Measurements from ENCODE around the gene CCNI. TPM values are rescaled to one million over a fixed set of nuclear protein-coding genes. Genes with fewer than 3 reads are reported as not detected.
"Not testable (repeated sequence)": the region's sequence is repeated elsewhere in the genome, so short reads cannot be mapped to it uniquely, and the experiment has no call there.

Gene CCNI, protein sequence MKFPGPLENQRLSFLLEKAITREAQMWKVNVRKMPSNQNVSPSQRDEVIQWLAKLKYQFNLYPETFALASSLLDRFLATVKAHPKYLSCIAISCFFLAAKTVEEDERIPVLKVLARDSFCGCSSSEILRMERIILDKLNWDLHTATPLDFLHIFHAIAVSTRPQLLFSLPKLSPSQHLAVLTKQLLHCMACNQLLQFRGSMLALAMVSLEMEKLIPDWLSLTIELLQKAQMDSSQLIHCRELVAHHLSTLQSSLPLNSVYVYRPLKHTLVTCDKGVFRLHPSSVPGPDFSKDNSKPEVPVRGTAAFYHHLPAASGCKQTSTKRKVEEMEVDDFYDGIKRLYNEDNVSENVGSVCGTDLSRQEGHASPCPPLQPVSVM
- 67.1 and 98.6 TPM in 2 replicates for total RNA-seq

DNA sequence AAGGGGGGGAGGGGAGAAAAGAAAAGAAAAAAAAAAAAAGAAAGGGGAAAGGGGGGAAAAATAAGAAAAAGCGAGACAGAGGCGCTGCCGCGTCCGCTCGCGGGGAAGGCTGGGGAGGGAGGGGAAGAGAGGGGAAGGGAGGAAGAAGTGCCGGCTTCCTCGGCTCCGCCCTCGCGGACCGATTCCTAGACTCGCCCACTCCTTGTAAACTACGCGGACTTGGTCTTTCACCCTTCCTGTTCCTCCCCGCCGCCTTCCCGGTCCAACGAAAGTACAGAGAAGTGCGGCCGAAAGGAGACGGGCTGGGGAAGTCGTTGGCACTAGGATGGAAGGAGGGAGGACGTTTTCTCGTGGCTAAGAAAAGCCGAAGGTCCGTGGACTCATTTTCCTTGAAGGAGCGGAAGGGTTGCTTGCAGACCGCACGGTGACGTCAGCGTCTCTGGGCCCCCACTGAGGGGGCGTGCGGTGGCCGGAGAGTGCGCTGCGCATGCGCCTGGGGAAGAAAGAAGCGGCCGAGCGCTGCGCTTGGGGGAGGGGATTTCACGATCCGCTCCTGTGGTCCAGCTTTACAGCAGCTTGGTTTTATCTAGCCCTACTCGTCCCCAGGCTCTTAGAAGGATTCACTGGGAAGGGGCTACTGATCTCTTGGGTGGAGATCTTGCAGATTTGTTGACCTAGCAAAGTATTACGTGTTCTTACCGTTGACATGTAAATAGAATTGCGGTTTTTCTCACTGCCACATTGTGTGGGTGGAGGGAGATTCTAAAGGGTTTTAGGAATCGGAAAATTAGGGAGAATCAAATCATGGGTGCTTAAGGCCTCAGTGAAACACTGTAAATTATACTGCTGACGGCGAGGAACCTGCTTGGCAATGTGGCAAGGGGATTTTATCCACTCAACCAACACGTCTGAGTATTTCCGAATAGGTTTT lies at the start of gene CCNI:
TSS of gene CCNI (minus strand) at position 121 of the 931 bp plus-strand sequence. CDS start 9,627 bp downstream, outside the sequence.
- peak; percentile 87 to 97 for DNase-seq (ENCODE audit: low read depth in 2 of 2)

DNA sequence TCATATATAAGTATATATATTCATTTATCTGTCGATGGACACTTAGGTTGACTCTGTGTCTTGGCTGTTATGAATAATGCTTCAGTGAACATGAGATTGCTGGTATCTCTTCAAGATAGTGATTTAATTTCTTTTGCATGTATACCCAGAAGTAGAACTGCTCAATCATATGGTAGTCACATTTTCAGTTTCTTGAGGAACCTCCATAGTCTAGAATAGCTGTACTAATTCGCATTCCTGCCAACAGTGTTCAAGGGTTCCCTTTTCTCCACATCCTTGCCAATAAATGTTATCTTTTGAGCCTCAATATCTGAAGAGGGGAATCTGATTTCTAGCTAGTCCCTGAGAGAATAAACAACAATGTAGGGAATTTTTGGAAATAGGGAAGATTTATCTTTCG lies 48.8 kb upstream of the CCNI start:
- no peak for DNase-seq (ENCODE audit: low read depth in 2 of 2)

DNA sequence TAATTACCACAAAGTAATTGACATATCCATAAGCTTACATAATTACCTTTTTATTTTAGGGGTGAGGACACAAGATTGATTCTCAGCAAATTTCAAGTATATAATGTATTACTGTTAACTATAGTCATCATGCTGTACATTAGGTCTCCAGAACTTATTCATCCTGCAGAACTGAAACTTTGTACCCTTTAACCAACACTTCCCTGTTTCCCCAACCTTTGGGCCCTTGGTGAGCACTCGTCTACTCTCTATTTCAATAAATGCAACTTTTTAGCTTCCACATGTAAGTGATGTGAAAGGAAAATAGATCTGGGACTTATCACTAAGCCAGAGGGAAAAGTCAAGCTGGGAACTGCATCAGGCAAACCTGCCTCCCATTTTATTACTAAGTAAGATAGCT lies 47.6 kb upstream of the CCNI start:
- DNase-seq (ENCODE audit: low read depth in 2 of 2) = no peak

DNA sequence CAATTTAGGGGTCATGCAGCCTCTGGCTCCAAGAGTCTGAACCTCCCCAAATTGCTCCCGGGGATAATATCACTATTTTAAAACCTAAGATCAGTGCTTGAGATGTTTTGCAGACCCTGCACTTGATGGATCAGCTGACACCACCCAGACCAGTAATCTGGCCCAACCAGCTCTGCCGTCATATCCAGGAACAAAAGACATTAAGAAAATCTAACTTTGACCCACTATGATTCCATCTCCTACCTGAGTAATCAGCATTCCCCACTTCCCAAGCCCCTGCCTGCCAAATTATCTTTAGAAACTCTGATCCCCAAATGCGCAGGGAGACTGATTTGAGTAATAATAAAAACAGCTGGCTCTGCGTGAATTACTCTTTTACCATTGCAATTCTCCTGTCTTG lies 46.9 kb upstream of the CCNI start:
- DNase-seq (ENCODE audit: low read depth in 2 of 2) = no peak

DNA sequence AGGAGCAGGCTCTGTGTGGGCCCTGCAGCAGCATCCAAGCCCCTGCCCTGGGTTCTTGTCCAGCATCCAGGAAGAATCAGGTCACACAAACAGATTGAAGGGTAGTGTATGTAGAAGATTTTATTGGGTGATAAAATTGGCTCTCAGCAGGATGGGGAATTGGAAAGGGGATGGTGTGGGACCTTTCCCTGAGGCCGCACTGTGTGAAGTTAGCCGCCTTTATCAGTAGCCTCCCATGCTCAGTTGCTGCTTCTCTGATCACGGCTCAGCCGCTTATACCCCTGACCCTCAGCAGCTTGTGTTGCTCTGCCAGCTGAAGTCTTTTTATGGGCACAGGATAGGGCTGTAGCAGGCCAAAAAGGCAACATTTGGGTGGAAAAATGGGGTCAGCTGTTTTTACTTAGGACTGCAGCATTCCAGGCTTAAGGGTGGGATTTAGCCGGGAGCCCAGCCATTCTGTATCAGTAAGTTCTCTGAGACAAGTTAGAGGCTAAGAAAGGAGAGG lies 46.0 kb upstream of the CCNI start:
- DNase-seq (ENCODE audit: low read depth in 2 of 2) = no peak

DNA sequence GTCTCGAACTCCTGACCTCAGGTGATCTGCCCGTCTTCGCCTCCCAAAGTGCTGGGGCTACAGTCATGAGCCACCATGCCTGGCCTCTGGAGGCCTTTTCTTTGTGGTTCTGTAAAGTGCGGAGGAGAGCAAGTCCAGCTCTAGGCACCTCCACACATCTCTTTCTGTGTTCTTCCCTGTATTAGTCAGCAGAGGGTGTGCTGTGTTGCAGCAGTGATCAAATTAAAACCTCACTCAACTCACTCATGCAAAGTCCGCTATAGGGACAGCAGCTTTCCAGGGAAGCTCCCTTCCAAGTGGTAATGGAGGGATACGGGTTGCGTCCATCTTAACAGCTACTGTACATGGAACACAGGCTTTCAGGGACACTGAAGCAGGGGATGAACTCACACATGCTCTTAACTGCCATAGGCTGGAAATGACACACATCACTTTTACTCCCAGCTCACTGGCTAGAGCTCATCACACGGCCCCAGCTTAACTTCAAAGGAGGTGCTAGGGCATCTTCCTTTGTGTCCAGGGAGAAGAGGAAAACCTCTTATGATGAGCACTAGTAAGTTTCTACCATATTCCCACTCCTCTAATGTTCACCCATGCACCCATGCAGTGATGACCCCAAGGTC lies 45.2 kb upstream of the CCNI start:
- no peak for DNase-seq (ENCODE audit: low read depth in 2 of 2)

DNA sequence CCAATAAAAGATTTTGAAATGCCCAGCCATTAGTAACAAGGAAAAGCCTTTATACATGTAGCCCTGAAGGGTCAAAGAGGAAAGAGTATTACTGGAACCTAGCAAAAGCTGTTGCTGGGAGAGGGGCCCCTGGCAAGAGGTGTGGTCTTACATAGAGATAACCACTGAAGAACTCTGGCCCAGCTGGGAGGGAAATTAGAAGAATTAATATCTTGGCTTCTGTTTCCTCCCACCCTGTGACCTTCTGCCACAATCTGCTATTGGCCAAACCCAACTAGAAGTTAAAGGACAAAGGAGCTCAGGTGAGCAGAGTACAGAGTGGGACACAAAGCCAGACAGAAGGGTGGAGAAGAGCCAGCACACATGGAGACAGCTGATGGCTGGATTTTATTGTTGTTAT lies 41.9 kb upstream of the CCNI start:
- DNase-seq (ENCODE audit: low read depth in 2 of 2) = no peak

DNA sequence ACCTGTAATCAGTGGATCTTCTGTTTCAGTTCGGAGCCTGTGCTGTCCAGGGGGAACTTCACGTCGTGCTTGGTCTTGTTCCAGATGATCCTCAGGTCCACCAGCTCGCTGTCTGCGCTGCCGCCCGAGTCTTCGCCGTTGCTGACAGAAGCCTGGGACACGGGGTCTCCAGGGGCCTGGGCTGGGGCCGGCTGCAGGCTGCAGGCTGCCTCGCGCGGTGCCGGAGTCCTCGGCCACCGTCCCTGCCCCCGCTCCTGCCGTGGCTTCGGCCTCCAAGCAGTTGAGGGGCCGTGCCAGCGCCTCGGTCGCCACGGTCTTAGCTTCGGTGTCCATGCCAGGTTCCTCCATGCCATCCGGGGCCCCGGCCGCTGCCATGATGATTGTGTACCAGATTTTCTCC lies 37.3 kb upstream of the CCNI start:
- DNase-seq (ENCODE audit: low read depth in 2 of 2) = no peak

DNA sequence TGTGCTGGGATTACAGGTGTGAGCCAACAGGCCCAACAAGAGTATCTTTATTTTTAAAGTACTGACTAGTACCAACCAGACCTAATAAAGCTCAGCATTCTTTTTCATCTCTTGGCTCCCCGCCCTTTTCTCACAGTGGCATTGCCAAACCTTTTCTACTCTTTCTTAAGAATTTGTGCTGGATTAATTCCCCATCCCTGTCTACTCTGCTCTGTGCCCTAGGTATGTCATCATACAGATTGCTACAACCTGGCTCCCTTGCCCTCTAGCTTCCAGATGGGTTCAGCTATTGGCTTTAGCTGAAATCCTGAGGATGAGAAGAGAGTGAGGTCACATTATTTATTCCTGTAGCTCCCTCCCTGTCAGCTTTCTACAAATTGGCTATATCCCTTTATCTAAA lies 34.9 kb upstream of the CCNI start:
- no peak for DNase-seq (ENCODE audit: low read depth in 2 of 2)

DNA sequence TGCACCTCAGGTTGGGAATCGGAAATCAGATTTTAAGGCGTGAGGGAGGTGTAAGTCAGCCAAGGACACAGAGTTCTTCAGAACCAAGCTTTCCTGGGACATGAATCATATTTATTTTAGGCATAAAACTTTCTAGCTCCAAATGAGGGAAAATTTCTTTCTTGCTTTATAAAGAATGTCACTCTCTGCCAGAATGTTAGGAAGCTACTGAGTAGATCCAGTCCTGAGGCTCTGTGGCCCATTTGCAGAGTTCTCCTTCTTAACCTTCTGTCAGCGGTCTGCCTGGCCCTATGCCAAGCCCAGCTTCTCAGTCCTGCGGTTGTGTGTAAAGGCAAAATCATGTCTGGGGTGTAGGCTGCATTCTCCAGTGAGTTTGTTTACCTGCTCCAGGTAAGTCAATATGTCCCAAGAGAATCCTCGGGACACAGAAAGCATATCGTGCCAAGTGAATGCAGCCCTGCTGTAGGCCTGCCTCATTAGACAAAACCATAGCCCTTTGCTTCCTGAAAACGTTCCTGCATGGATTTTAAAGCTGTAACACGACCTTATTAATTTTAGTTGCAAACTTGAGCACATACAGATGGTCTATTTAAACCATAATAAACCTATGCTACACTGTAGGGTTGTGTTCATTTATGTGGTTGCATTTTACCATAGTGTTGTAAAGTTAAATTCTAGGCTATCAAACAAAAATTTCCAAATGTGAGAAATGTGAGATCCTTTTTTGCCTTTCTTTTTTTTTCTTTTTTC lies 29.2 kb upstream of the CCNI start:
- DNase-seq (ENCODE audit: low read depth in 2 of 2) = peak in 1 of 2 donors; percentile 8

DNA sequence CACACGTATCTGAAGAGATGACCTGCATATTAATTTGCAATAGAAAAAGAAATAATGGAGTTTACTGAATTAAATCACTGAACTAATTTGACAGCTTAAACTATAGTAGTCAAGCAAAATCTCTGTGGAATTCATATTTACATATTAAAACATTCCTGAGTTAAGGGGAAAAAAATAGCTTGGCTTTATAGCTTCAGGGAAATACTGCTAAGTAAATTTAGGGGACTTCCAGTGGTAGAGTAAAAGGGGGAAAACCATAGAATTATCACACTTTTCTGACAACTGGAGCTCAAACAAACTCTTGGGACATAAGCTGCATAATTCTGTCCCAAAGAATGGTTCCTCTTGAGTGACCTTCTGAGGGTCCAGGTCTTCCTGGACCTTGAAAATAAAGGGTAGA lies 28.6 kb upstream of the CCNI start:
- DNase-seq (ENCODE audit: low read depth in 2 of 2) = no peak

DNA sequence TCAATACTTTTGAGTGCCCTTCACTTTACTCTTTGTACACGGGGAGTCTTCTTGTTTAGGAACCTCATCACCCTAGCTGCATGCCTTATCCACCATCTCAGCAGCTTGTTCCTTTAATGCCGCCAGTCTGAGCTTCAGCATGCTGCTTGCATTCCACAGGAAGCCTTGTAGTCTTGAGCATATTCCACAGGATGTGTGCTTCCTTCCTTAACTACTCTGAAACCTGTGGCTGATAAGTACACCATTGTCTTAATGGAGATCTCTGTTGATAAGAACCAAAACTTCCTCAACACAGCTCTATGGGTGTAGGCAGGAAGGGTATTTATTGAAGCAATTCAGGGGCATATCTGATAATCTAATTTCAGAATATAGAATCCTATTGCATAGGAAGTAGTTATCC lies 24.4 kb upstream of the CCNI start:
- peak in 1 of 2 donors; percentile 79 for DNase-seq (ENCODE audit: low read depth in 2 of 2)

DNA sequence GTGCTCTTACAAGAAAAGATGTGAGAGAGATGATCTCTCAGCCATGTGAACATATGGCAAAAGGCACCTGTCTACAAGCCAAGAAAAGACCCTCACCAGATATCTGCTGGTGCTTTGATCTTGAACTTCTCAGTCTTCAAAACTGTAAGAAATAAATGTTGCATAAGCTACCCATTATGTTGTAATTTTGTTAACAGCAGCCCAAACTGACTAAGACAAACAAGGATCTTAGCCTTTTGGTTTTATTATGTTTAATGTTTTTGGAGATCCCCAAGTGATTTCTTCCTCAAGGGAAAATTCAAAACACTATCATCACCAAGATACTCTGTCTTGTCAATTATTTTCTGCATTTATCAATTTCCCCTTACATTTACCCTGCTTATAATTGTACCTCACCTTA lies 21.8 kb upstream of the CCNI start:
- no peak for DNase-seq (ENCODE audit: low read depth in 2 of 2)

DNA sequence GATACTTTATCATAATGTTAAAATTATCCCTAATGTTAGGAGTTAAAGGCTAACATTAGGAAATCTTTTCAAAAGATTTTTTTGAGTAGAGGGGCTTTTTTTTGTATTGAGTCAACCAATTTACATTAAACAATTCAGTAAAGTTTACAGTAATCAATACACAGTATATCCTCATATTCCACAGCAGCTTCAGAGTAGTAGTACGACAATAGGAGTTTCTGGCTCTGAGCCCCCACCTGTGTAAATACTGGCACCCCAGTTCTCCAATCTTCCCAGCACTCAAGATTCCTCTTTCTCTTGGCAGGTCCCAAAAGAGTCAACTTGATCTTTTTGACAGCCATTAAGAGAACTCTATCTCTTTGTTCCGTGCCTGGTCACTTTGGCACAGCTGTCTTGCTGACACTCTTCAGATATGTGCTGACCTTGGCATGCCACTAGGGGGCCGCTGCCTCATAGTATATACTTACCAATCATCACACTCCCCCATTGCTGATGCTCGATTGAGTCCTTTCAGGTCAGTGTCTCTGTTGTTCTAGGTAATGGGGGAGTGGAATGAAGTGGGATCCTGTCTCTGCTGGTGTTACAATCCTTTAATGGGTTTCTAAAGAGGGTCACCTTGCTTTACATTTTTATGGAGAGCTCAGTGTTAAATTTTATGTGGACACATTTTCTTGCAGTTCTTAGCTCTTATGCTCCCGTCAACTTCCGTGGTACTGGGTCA lies 19.5 kb upstream of the CCNI start:
- DNase-seq (ENCODE audit: low read depth in 2 of 2) = peak; percentile 37 to 77

DNA sequence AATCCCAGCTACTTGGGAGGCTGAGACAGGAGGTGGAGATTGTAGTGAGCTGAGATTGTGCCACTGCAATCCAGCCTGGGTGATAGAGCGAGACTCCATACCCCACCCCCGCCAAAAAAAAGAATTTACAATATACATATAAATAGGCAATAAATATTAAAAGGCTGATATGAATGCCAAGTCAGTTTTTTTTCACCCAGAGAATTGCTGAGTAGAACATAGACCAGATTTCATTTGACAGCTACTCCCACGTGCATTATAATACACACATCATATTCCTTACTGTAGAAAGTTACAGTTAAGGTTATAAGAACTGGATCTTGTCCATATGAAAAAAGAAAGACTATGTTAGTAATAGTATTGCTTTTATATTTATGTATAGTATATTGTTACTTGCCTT lies 18.7 kb upstream of the CCNI start:
- no peak for DNase-seq (ENCODE audit: low read depth in 2 of 2)

DNA sequence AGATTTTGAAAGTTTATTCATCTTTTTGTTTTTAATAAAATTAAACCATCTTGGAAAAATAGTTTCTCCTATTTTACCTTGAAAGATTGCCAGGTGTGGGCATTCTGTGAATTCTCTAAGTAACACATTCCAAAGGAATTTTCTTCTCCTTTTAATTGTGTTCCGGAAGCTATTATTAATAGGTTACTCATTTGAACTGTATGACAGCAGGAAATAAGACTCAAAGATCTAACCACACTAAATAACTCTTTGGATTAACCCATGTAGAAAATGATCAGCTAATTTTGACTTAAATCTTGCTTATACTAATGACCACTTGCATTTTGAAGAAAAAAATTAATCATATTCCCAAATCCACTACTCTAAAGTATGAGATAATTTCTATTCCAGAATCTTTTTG lies 17.6 kb upstream of the CCNI start:
- no peak for DNase-seq (ENCODE audit: low read depth in 2 of 2)

DNA sequence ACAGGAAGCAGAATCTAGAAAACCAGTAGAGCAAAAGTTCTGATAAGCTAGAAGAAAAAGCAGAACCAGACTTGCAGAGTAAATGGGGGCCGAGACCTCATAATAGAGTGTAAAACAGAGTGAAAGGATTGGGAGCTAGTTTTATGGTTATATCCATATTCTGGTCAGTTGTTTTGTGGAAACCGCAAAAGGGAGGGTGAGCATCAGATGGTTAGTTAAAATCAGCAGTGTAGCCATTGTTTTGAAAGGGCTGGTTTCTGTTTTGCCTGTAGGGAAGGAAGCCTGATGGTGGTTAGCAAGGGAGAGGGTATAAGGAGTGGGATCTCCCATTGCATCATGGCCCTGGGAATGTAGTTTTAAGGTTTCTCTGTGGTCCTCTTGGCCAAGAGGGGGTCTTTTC lies 17.2 kb upstream of the CCNI start:
- peak in 1 of 2 donors; percentile 25 for DNase-seq (ENCODE audit: low read depth in 2 of 2)

DNA sequence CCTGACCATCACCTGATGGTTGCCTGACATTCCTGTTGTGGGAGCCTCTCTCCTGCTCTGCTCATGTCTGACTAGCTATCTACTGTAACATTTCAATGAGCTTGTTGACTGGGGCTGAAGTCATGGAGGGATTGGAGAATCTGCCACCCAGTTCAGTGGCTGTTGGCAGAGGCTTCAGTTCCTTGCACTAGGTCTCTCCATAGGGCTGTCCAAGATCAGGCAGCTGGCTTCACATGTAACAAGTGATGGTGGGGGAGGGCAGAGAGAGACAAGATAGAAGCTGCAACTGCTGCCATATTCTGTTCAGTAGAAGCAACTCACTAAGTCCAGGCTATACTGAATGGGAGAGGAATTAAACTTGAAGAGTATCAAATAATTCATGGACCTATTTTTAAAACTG lies 14.1 kb upstream of the CCNI start:
- DNase-seq (ENCODE audit: low read depth in 2 of 2) = no peak

DNA sequence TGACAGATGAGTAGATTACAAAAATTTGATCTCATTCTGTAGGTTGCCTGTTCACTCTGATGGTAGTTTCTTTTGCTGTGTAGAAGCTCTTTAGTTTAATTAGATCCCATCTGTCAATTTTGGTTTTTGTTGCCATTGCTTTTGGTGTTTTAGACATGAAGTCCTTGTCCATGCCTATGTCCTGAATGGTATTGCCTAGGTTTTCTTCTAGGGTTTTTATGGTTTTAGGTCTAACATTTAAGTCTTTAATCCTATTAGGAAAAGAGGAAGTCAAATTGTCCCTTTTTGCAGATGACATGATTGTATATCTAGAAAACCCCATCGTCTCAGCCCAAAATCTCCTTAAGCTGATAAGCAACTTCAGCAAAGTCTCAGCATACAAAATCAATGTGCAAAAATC lies 11.2 kb upstream of the CCNI start:
- not testable (repeated sequence) for DNase-seq (ENCODE audit: low read depth in 2 of 2)

DNA sequence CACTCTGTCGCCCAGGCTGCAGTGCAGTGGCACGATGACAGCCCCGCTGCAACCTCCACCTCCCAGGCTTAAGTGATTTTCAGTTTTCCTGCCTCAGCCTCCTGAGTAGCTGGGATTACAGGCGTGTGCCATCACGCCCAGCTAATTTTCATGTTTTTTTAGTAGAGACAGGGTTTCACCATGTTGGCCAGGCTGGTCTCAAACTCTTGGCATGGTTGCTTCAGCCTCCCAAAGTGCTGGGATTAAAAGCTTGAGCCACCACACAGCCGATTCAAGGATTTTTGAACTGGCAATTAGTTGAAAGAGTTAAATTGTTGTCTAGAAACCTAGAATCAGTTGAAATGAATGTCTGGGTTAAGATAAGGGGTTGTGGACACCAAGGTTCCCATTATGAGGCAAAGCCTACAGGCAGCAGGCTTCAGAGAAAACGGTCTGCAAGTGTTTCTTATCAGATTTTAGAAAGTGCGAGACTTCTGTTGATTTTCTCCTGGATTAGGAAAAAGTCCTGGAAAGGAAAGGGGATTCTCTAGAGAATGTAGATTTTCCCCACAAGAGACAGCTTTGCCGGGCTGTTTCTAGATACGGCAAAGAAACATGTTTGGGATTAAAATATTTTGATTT lies 8.3 kb upstream of the CCNI start:
- DNase-seq (ENCODE audit: low read depth in 2 of 2) = no peak
